ENCODE measurements around the gene TOE1.

DNA sequence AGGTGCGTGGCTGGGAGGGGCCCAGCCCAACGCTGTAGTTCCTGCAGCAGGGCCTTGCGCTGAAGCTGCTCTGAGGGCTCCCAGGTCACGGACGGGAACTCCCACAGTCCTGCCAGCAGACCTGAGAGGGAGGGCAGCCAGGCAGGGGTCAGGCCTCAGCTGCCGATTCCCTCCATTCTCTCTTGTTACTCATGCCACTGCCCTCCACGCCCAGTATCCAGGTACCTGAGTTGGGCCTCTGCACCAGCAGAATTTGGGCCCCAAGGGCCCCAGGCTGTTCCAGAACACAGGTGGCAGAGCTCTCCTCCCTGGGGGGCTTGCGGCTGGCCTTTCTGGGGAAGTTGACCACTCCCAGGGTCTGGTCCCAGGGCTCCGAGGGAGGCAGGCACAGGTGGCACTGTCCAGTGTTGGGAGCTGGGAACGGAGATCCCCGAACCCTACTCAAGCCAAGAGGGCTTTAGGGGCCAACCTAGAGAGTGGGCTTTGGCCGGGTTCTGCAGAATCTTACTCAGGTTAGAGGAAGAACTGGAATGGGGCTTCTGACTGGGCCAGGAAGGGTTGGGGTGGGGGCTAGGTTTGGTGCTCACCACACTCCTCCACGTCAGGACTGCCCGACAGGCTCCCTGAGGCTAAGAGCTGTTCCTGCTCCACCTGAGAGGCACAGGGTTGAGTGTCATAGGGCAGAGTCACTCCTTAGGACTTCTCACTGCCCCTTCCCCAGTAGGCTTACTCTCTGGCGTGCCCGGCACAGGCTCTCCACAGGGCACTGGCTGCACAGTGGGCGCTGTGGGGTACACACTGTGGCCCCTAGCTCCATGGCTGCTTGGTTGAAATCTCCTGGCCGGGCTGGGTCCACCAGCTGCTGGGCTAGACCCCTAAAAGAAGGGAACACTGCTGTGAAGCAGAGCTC, 8.3 kb upstream of the TOE1 start:
- TF ChIP-seq, protein P1, sequence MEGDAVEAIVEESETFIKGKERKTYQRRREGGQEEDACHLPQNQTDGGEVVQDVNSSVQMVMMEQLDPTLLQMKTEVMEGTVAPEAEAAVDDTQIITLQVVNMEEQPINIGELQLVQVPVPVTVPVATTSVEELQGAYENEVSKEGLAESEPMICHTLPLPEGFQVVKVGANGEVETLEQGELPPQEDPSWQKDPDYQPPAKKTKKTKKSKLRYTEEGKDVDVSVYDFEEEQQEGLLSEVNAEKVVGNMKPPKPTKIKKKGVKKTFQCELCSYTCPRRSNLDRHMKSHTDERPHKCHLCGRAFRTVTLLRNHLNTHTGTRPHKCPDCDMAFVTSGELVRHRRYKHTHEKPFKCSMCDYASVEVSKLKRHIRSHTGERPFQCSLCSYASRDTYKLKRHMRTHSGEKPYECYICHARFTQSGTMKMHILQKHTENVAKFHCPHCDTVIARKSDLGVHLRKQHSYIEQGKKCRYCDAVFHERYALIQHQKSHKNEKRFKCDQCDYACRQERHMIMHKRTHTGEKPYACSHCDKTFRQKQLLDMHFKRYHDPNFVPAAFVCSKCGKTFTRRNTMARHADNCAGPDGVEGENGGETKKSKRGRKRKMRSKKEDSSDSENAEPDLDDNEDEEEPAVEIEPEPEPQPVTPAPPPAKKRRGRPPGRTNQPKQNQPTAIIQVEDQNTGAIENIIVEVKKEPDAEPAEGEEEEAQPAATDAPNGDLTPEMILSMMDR (IDR thresholded peaks at IDR 0.05; ENCODE audit: low read depth, low read length) = no peak
- TF ChIP-seq EZH2phosphoT487 (IDR thresholded peaks at IDR 0.05; ENCODE audit: low read depth) = no peak

Data from OCI-LY3 (cell line).